ENCODE results near the gene PLXNA4. TPM values are rescaled to one million over a fixed set of nuclear protein-coding genes. Genes with fewer than 3 reads are reported as not detected.
"Not testable (repeated sequence)": the region's sequence is repeated elsewhere in the genome, so short reads cannot be mapped to it uniquely, and the experiment has no call there.

PLXNA4 gene
- total RNA-seq, 2 donors from 2014 or later: 0.99 to 1.1 TPM

GRCh38 chr7:132179681-132180080 lies 396.6 kb downstream of the PLXNA4 start:
- Mint-ChIP-seq H3K4me3 (no peak overlapping the region), H3K9me3 (no peaks in the 10 kb centered on the region), H3K27me3 (ENCODE audit: low read depth) (no peaks in the 10 kb centered on the region), H3K27ac (no peak overlapping the region), H3K4me1 (ENCODE audit: low read depth) (no peaks in the 10 kb centered on the region), H3K36me3 (ENCODE audit: insufficient read depth in 2 of 2) (no peaks in the 10 kb centered on the region)
- DNase-seq: no peak
- no peak for ATAC-seq (replicated peaks in 1 of 2)

- no peak for DNase-seq
- H3K27ac Mint-ChIP-seq: no peak overlapping the region
- H3K36me3 Mint-ChIP-seq (ENCODE audit: insufficient read depth in 2 of 2): no peaks in the 10 kb centered on the region
- H3K4me1 Mint-ChIP-seq (ENCODE audit: low read depth): no peaks in the 10 kb centered on the region
- H3K9me3 Mint-ChIP-seq: no peaks in the 10 kb centered on the region
- no peak overlapping the region for H3K4me3 Mint-ChIP-seq
- ATAC-seq (replicated peaks in 1 of 2): no peak
- no peaks in the 10 kb centered on the region for H3K27me3 Mint-ChIP-seq (ENCODE audit: low read depth)
These were observed 397.2 kb downstream of the PLXNA4 start for GRCh38 chr7:132179080-132179430.

- not testable (repeated sequence) for H3K4me1 Mint-ChIP-seq (ENCODE audit: low read depth); H3K4me3 Mint-ChIP-seq; H3K9me3 Mint-ChIP-seq; ATAC-seq (replicated peaks in 1 of 2); H3K36me3 Mint-ChIP-seq (ENCODE audit: insufficient read depth in 2 of 2); H3K27me3 Mint-ChIP-seq (ENCODE audit: low read depth); DNase-seq; H3K27ac Mint-ChIP-seq
These were observed 397.7 kb downstream of the PLXNA4 start for GRCh38 chr7:132178402-132179079.

- no peaks in the 10 kb centered on the region for H3K36me3 Mint-ChIP-seq (ENCODE audit: insufficient read depth in 2 of 2)
- H3K4me3 Mint-ChIP-seq: no peak overlapping the region
These were observed 398.4 kb downstream of the PLXNA4 start for GRCh38 chr7:132177708-132178401.

GRCh38 chr7:132176719-132177118 lies 399.6 kb downstream of the PLXNA4 start:
- DNase-seq (no peak), ATAC-seq (replicated peaks in 1 of 2) (no peak)
- H3K27ac Mint-ChIP-seq: no peak overlapping the region
- H3K27me3 Mint-ChIP-seq (ENCODE audit: low read depth): no peaks in the 10 kb centered on the region
- H3K36me3 Mint-ChIP-seq (ENCODE audit: insufficient read depth in 2 of 2): no peaks in the 10 kb centered on the region
- no peak overlapping the region for H3K4me3 Mint-ChIP-seq
- H3K4me1 Mint-ChIP-seq (ENCODE audit: low read depth): no peaks in the 10 kb centered on the region
- no peaks in the 10 kb centered on the region for H3K9me3 Mint-ChIP-seq

More at GRCh38 chr7:132177708-132178401, 398.4 kb downstream of the PLXNA4 start:
- Mint-ChIP-seq H3K4me1 (ENCODE audit: low read depth) (no peaks in the 10 kb centered on the region), H3K27ac (no peak overlapping the region), H3K9me3 (no peaks in the 10 kb centered on the region), H3K27me3 (ENCODE audit: low read depth) (no peaks in the 10 kb centered on the region)
- DNase-seq (no peak), ATAC-seq (replicated peaks in 1 of 2) (no peak)

GRCh38 chr7:132171130-132171576 lies 405.1 kb downstream of the PLXNA4 start:
- DNase-seq: no peak
- Mint-ChIP-seq H3K36me3 (ENCODE audit: insufficient read depth in 2 of 2) (no peaks in the 10 kb centered on the region), H3K4me1 (ENCODE audit: low read depth) (no peaks in the 10 kb centered on the region), H3K27ac (no peak overlapping the region), H3K27me3 (ENCODE audit: low read depth) (no peaks in the 10 kb centered on the region), H3K9me3 (no peaks in the 10 kb centered on the region), H3K4me3 (no peak overlapping the region)
- ATAC-seq (replicated peaks in 1 of 2): no peak

GRCh38 chr7:132169730-132170129 lies 406.5 kb downstream of the PLXNA4 start:
- DNase-seq (no peak), ATAC-seq (replicated peaks in 1 of 2) (no peak)
- H3K36me3 Mint-ChIP-seq (ENCODE audit: insufficient read depth in 2 of 2): no peaks in the 10 kb centered on the region
- H3K4me1 Mint-ChIP-seq (ENCODE audit: low read depth): no peaks in the 10 kb centered on the region
- no peaks in the 10 kb centered on the region for H3K9me3 Mint-ChIP-seq
- H3K4me3 Mint-ChIP-seq: no peak overlapping the region
- no peak overlapping the region for H3K27ac Mint-ChIP-seq
- H3K27me3 Mint-ChIP-seq (ENCODE audit: low read depth): no peaks in the 10 kb centered on the region

GRCh38 chr7:132168239-132168638 lies 408.0 kb downstream of the PLXNA4 start:
- Mint-ChIP-seq H3K27ac (no peak overlapping the region), H3K4me1 (ENCODE audit: low read depth) (no peaks in the 10 kb centered on the region), H3K9me3 (no peaks in the 10 kb centered on the region), H3K27me3 (ENCODE audit: low read depth) (no peaks in the 10 kb centered on the region), H3K36me3 (ENCODE audit: insufficient read depth in 2 of 2) (no peaks in the 10 kb centered on the region), H3K4me3 (no peak overlapping the region)
- no peak for DNase-seq
- no peak for ATAC-seq (replicated peaks in 1 of 2)

GRCh38 chr7:132165695-132166094 lies 410.6 kb downstream of the PLXNA4 start:
- H3K36me3 Mint-ChIP-seq (ENCODE audit: insufficient read depth in 2 of 2); H3K27ac Mint-ChIP-seq; H3K9me3 Mint-ChIP-seq; ATAC-seq (replicated peaks in 1 of 2); DNase-seq; H3K4me3 Mint-ChIP-seq; H3K27me3 Mint-ChIP-seq (ENCODE audit: low read depth); H3K4me1 Mint-ChIP-seq (ENCODE audit: low read depth): not testable (repeated sequence)

- H3K9me3 Mint-ChIP-seq: no peaks in the 10 kb centered on the region
- H3K4me3 Mint-ChIP-seq: no peak overlapping the region
- H3K36me3 Mint-ChIP-seq (ENCODE audit: insufficient read depth in 2 of 2): no peaks in the 10 kb centered on the region
- no peak overlapping the region for H3K27ac Mint-ChIP-seq
- ATAC-seq (replicated peaks in 1 of 2): no peak
- DNase-seq: no peak
- H3K4me1 Mint-ChIP-seq (ENCODE audit: low read depth): no peaks in the 10 kb centered on the region
- no peaks in the 10 kb centered on the region for H3K27me3 Mint-ChIP-seq (ENCODE audit: low read depth)
These were observed 411.6 kb downstream of the PLXNA4 start for GRCh38 chr7:132164558-132165125.

- Mint-ChIP-seq H3K36me3 (ENCODE audit: insufficient read depth in 2 of 2) (no peaks in the 10 kb centered on the region), H3K9me3 (no peaks in the 10 kb centered on the region), H3K27me3 (ENCODE audit: low read depth) (no peaks in the 10 kb centered on the region), H3K4me3 (no peak overlapping the region), H3K4me1 (ENCODE audit: low read depth) (no peaks in the 10 kb centered on the region), H3K27ac (no peak overlapping the region)
- ATAC-seq (replicated peaks in 1 of 2) (no peak), DNase-seq (no peak)
These were observed 413.6 kb downstream of the PLXNA4 start for GRCh38 chr7:132162556-132163144.

- no peaks in the 10 kb centered on the region for H3K9me3 Mint-ChIP-seq
- no peaks in the 10 kb centered on the region for H3K27me3 Mint-ChIP-seq (ENCODE audit: low read depth)
- ATAC-seq (replicated peaks in 1 of 2) (no peak), DNase-seq (no peak)
- H3K4me1 Mint-ChIP-seq (ENCODE audit: low read depth): no peaks in the 10 kb centered on the region
- no peak overlapping the region for H3K4me3 Mint-ChIP-seq
- H3K36me3 Mint-ChIP-seq (ENCODE audit: insufficient read depth in 2 of 2): no peaks in the 10 kb centered on the region
- H3K27ac Mint-ChIP-seq: no peak overlapping the region
These were observed 414.3 kb downstream of the PLXNA4 start for GRCh38 chr7:132161976-132162375.

- Mint-ChIP-seq H3K4me3 (no peak overlapping the region), H3K27ac (no peak overlapping the region), H3K27me3 (ENCODE audit: low read depth) (no peaks in the 10 kb centered on the region), H3K4me1 (ENCODE audit: low read depth) (no peaks in the 10 kb centered on the region), H3K36me3 (ENCODE audit: insufficient read depth in 2 of 2) (no peaks in the 10 kb centered on the region), H3K9me3 (no peaks in the 10 kb centered on the region)
- ATAC-seq (replicated peaks in 1 of 2) (no peak), DNase-seq (no peak)
These were observed 414.7 kb downstream of the PLXNA4 start for GRCh38 chr7:132161533-132161915.
